MM.1S (cell line): Measurements from ENCODE around the gene UNKL.

ENCODE experiments used
- DNase-seq: peaks from one replicate; pipeline ENCODE4 v3.0.0-alpha.2; 2015
- H2AFZ ChIP-seq: fragments of 300-600 bp; sonication (generic); 2 replicates; pipeline ENCODE4 v1.6.0; 2016; ENCODE audit warnings: antibody characterized with exemption, low read length
- H3F3A ChIP-seq: fragments of 300-600 bp; sonication (generic); 2 replicates; pipeline ENCODE4 v1.6.1; 2016; ENCODE audit warnings: mild to moderate bottlenecking, antibody characterized with exemption, low read length, moderate library complexity, mixed read lengths; ENCODE audit not compliant: insufficient read depth
- H3K27ac ChIP-seq: fragments of 300-600 bp; sonication (generic); 2 replicates; pipeline ENCODE4 v1.5.1; 2016; ENCODE audit warnings: mild to moderate bottlenecking, low read length
- H3K27me3 ChIP-seq: fragments of 300-600 bp; sonication (generic); replicated peaks from 2 replicates; pipeline ENCODE4 v1.6.0; 2016; ENCODE audit warnings: low read length; ENCODE audit not compliant: insufficient read depth
- H3K36me3 ChIP-seq: fragments of 300-600 bp; sonication (generic); replicated peaks from 2 replicates; pipeline ENCODE4 v1.6.1; 2016; ENCODE audit warnings: mild to moderate bottlenecking, low read length, mixed read lengths; ENCODE audit not compliant: insufficient read depth
- H3K4me1 ChIP-seq: fragments of 300-600 bp; sonication (generic); 2 replicates; pipeline ENCODE4 v1.6.1; 2016; ENCODE audit warnings: low read length, mixed read lengths
- H3K4me2 ChIP-seq: fragments of 300-600 bp; sonication (generic); 2 replicates; pipeline ENCODE4 v1.6.0; 2016; ENCODE audit warnings: low read depth, low read length
- H3K4me3 ChIP-seq: fragments of 300-600 bp; sonication (generic); 2 replicates; pipeline ENCODE4 v1.5.1; 2016; ENCODE audit warnings: low read length, mixed read lengths
- H3K79me2 ChIP-seq: fragments of 300-600 bp; sonication (generic); 2 replicates; pipeline ENCODE4 v1.6.1; 2016; ENCODE audit warnings: mixed run types, low read length, mixed read lengths
- H3K9ac ChIP-seq: fragments of 300-600 bp; sonication (generic); 2 replicates; pipeline ENCODE4 v1.6.1; 2016; ENCODE audit warnings: low read length, mixed read lengths
- H3K9me2 ChIP-seq: fragments of 300-600 bp; sonication (generic); replicated peaks from 2 replicates; pipeline ENCODE4 v1.6.1; 2016; ENCODE audit warnings: mild to moderate bottlenecking, low read length, mixed read lengths; ENCODE audit not compliant: insufficient read depth
- H3K9me3 ChIP-seq: fragments of 300-600 bp; sonication (generic); replicated peaks from 2 replicates; pipeline ENCODE4 v1.6.1; 2016; ENCODE audit warnings: mild to moderate bottlenecking, low read length, mixed read lengths; ENCODE audit not compliant: insufficient read depth
- H4K20me1 ChIP-seq: fragments of 300-600 bp; sonication (generic); 2 replicates; pipeline ENCODE4 v1.6.1; 2016; ENCODE audit warnings: mild to moderate bottlenecking, low read length, moderate library complexity, mixed read lengths; ENCODE audit not compliant: insufficient read depth
- EZH2 ChIP-seq: fragments of 300-600 bp; sonication (generic); optimal IDR thresholded peaks from 2 replicates; pipeline ENCODE3; 2017; ENCODE audit warnings: low read depth, mild to moderate bottlenecking, antibody characterized with exemption, low read length, mixed read lengths
- EZH2phosphoT487 ChIP-seq: fragments of 300-600 bp; sonication (generic); IDR thresholded peaks from 2 replicates; pipeline ENCODE4 v1.6.1; 2018; ENCODE audit warnings: antibody characterized with exemption, low read length
- TF ChIP-seq, protein P1 (sequence below): fragments of 300-600 bp; sonication (generic); IDR thresholded peaks from 2 replicates; pipeline ENCODE4 v1.5.1; 2016; ENCODE audit warnings: antibody characterized with exemption, low read length, mixed read lengths

Gene UNKL

DNA sequence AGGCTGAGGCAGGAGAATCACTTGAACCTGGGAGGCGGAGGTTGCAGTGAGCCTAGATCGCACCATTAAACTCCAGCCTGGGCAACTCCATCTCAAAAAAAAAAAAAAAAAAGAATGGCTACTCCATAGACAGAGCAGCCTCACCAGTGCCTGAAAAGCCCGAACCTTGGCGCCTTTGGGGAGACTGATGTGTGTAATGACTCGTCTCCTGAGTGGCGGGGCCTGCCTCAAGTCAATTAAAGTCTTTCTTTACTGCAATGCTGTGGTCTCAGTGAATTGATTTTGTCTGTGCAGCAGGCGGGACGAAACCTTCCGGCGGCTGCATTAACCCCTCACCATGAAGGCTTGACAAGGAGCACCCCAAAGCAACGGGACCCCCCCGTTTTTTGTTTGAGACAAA lies 9.5 kb upstream of the UNKL start:
- Histone ChIP-seq H3K36me3 (no peaks in the 10 kb centered on the region), H3K9ac (no peak overlapping the region), H3K4me2 (no peak overlapping the region), H3K9me2 (no peaks in the 10 kb centered on the region), H3K4me3 (no peak overlapping the region), H4K20me1 (no peaks in the 10 kb centered on the region), H3K27ac (no peak overlapping the region), H3K27me3 (peaks cover 20% of the 10 kb centered on the region), H3K4me1 (0 out of 2 replicates have a peak, but pooled peaks cover 4% of the 10 kb centered on the region), H3F3A (peaks cover 6% of the 10 kb centered on the region; the same call in 1 of the 2 replicates), H3K9me3 (no peaks in the 10 kb centered on the region), H2AFZ (no peak overlapping the region), H3K79me2 (peaks cover 14% of the 10 kb centered on the region)
- no peak for DNase-seq
- TF ChIP-seq EZH2phosphoT487 (no peak), EZH2 (no peak)
- TF ChIP-seq, protein P1, sequence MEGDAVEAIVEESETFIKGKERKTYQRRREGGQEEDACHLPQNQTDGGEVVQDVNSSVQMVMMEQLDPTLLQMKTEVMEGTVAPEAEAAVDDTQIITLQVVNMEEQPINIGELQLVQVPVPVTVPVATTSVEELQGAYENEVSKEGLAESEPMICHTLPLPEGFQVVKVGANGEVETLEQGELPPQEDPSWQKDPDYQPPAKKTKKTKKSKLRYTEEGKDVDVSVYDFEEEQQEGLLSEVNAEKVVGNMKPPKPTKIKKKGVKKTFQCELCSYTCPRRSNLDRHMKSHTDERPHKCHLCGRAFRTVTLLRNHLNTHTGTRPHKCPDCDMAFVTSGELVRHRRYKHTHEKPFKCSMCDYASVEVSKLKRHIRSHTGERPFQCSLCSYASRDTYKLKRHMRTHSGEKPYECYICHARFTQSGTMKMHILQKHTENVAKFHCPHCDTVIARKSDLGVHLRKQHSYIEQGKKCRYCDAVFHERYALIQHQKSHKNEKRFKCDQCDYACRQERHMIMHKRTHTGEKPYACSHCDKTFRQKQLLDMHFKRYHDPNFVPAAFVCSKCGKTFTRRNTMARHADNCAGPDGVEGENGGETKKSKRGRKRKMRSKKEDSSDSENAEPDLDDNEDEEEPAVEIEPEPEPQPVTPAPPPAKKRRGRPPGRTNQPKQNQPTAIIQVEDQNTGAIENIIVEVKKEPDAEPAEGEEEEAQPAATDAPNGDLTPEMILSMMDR, result no peak

DNA sequence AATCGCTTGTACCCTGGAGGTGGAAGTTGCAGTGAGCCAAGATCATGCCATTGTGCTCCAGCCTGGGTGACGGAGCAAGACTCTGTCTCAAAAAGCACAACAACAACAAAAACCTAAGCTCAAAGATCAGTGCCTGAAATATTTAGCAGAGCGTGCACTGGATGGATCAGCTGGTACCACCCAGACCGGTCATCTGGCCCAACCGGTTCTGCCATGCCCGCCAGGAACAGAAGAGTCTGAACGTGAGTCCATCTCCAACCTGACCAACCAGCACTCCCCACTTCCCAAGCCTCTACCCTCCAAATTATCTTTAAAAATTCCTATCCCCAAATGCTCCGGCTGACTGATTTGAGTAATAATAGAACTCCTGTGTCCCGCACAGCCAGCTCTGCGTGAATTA lies 7.6 kb upstream of the UNKL start:
- H3K4me1 ChIP-seq, result 0 out of 2 replicates have a peak, but pooled peaks cover 4% of the 10 kb centered on the region
- no peak overlapping the region for H3K27ac ChIP-seq
- no peak overlapping the region for H2AFZ ChIP-seq
- peaks cover 7% of the 10 kb centered on the region for H3K27me3 ChIP-seq
- H3K9me2 ChIP-seq, result no peaks in the 10 kb centered on the region
- DNase-seq, result no peak
- TF ChIP-seq EZH2phosphoT487 (no peak), EZH2 (no peak)
- TF ChIP-seq, protein P1, result no peak
- peaks cover 6% of the 10 kb centered on the region; the same call in 1 of the 2 replicates for H3F3A ChIP-seq
- H3K36me3 ChIP-seq, result no peaks in the 10 kb centered on the region
- H4K20me1 ChIP-seq, result no peaks in the 10 kb centered on the region
- H3K4me3 ChIP-seq, result no peak overlapping the region
- H3K4me2 ChIP-seq, result no peak overlapping the region
- peaks cover 24% of the 10 kb centered on the region for H3K79me2 ChIP-seq
- H3K9ac ChIP-seq, result no peak overlapping the region
- no peaks in the 10 kb centered on the region for H3K9me3 ChIP-seq

DNA sequence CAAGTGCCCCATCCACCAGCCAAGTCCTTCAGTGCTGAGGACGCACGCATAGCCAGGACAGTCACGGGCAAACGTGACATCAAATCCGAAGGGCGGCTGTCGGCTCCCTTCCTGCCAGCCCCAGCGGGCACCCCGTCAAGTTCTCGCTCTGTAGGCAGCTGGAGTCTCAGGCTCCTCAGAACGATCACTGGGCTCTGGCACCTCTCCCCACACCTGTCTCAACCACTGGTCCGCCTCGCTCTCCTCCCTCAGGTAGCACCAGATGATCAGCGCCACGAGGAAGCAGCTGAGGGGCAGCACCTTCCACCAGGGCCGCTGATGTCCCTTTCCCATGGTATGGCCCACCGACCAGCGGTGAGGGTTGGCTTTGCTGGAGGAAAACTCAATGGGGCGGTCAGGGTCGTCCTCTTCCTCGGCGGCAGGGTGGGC lies 5.6 kb upstream of the UNKL start:
- Histone ChIP-seq H3K4me2 (peak overlapping the region; percentile 94), H2AFZ (peak overlapping the region; percentile 54; the same call in 1 of the 2 replicates), H3K36me3 (no peaks in the 10 kb centered on the region), H4K20me1 (no peaks in the 10 kb centered on the region), H3K9ac (peak overlapping the region; percentile 96), H3K9me2 (no peaks in the 10 kb centered on the region), H3K27me3 (no peaks in the 10 kb centered on the region), H3K79me2 (peaks cover 24% of the 10 kb centered on the region), H3K9me3 (no peaks in the 10 kb centered on the region), H3K4me1 (0 out of 2 replicates have a peak, but pooled peaks cover 4% of the 10 kb centered on the region), H3K4me3 (peak overlapping the region; percentile 98), H3K27ac (peak overlapping the region; percentile 86), H3F3A (peaks cover 17% of the 10 kb centered on the region)
- no peak for DNase-seq
- TF ChIP-seq EZH2, result no peak
- TF ChIP-seq EZH2phosphoT487, result no peak
- TF ChIP-seq, protein P1, result no peak
